BLaER1 treated with 17β-estradiol and CSF1 and Interleukin-3, amounts not matched to agents 10 nM and 100 nM (cell line): ENCODE data around the gene GLB1L2.
"Not testable (repeated sequence)": the region's sequence is repeated elsewhere in the genome, so short reads cannot be mapped to it uniquely, and the experiment has no call there.

ENCODE experiments used
- H3K27ac ChIP-seq, 11 experiments: shearing (Covaris generic); formaldehyde crosslinking; 2 replicates each; pipeline ENCODE4 v1.8.1; 2022
- H3K27me3 ChIP-seq, 11 experiments: shearing (Covaris generic); formaldehyde crosslinking; 2 replicates each; pipeline ENCODE4 v1.8.1; 2022
- H3K36me3 ChIP-seq, 11 experiments: shearing (Covaris generic); formaldehyde crosslinking; 2 replicates each; pipeline ENCODE4 v1.8.1; 2022
- H3K4me1 ChIP-seq, 10 experiments: shearing (Covaris generic); formaldehyde crosslinking; 2 replicates each; pipeline ENCODE4 v1.8.1; 2022
- H3K4me2 ChIP-seq, 11 experiments: shearing (Covaris generic); formaldehyde crosslinking; 2 replicates each; pipeline ENCODE4 v1.8.1; 2022
- H3K4me3 ChIP-seq, 10 experiments: shearing (Covaris generic); formaldehyde crosslinking; 2 replicates each; pipeline ENCODE4 v1.8.1; 2022
- H3K9ac ChIP-seq, 11 experiments: shearing (Covaris generic); formaldehyde crosslinking; 2 replicates each; pipeline ENCODE4 v1.8.1; 2022
- H3K9me3 ChIP-seq, 11 experiments: shearing (Covaris generic); formaldehyde crosslinking; replicated peaks in 1 of 11; 2 replicates each; pipeline ENCODE4 v1.8.1; 2022
- H4K20me1 ChIP-seq, 11 experiments: shearing (Covaris generic); formaldehyde crosslinking; 2 replicates each; pipeline ENCODE4 v1.8.1; 2022
- Cebpa-rat ChIP-seq, 11 experiments: shearing (Covaris generic); IDR thresholded peaks; 2 replicates each; pipeline ENCODE4 v1.8.1; 2022

GLB1L2 gene

GRCh38 chr11:134331354-134332188 lies at the start of gene GLB1L2:
Gene GLB1L2, plus strand, starts transcription at chr11:134331988. Its CDS starts 74 bp downstream, at chr11:134332062.
- H3K36me3 ChIP-seq = no peaks in the 10 kb centered on the region
- peak within 1 kb of the TSS; percentile 27 to 75 (median 61); a peak in 19 of 22 replicates for H3K9ac ChIP-seq
- no peaks in the 10 kb centered on the region for H3K9me3 ChIP-seq
- peaks cover 25 to 42% (median 39%) of the 10 kb centered on the region in 11 experiments for H3K27me3 ChIP-seq
- peak within 1 kb of the TSS; percentile 96 to 100 (median 99) for H3K4me2 ChIP-seq
- peaks cover 0 to 17% (median 0%) of the 10 kb centered on the region in 11 experiments; a peak in 6 of 22 replicates for H4K20me1 ChIP-seq
- H3K27ac ChIP-seq = peak within 1 kb of the TSS in 8 of 11 experiments; percentile 8 to 42 (median 28); a peak in 7 of 22 replicates
- H3K4me1 ChIP-seq = peaks cover 12 to 28% (median 18%) of the 10 kb centered on the region in 10 experiments
- TF ChIP-seq Cebpa-rat (IDR thresholded peaks at IDR 0.05) = no peak
- H3K4me3 ChIP-seq = peak within 1 kb of the TSS; percentile 52 to 74 (median 64)

GRCh38 chr11:134282121-134283045 lies 49.4 kb upstream of the GLB1L2 start:
- peaks cover under 1 to 9% (median 6%) of the 10 kb centered on the region in 10 experiments; a peak in 17 of 20 replicates for H3K4me1 ChIP-seq
- H3K4me2 ChIP-seq = no peak overlapping the region
- TF ChIP-seq Cebpa-rat (IDR thresholded peaks at IDR 0.05) = no peak
- H3K27ac ChIP-seq = no peak overlapping the region
- no peak overlapping the region for H3K9ac ChIP-seq
- peaks cover 24 to 35% (median 25%) of the 10 kb centered on the region in 11 experiments for H3K27me3 ChIP-seq
- peaks cover 6 to 13% (median 7%) of the 10 kb centered on the region in 11 experiments; a peak in 19 of 22 replicates for H3K9me3 ChIP-seq
- peaks cover 0 to 13% (median 6%) of the 10 kb centered on the region in 11 experiments; a peak in 11 of 22 replicates for H4K20me1 ChIP-seq
- H3K36me3 ChIP-seq = 0 out of 22 replicates have a peak, but pooled peaks cover 0 to 3% (median 0%) of the 10 kb centered on the region in 11 experiments
- no peak overlapping the region for H3K4me3 ChIP-seq

- Histone ChIP-seq H3K4me1 (no peaks in the 10 kb centered on the region), H3K4me2 (no peak overlapping the region), H3K9ac (no peak overlapping the region), H3K9me3 (peaks cover under 1 to 3% (median 1%) of the 10 kb centered on the region in 11 experiments; a peak in 17 of 22 replicates), H3K27ac (no peak overlapping the region), H3K36me3 (no peaks in the 10 kb centered on the region), H3K4me3 (no peak overlapping the region), H3K27me3 (peaks cover 11 to 22% (median 13%) of the 10 kb centered on the region in 11 experiments), H4K20me1 (peaks cover 0 to 7% (median 0%) of the 10 kb centered on the region in 11 experiments; a peak in 1 of 22 replicates)
- TF ChIP-seq Cebpa-rat (IDR thresholded peaks at IDR 0.05) = no peak
These were observed 48.1 kb upstream of the GLB1L2 start for GRCh38 chr11:134283461-134284230.

- not testable (repeated sequence) for H3K4me3 ChIP-seq, H3K4me1 ChIP-seq, H3K9ac ChIP-seq, H3K4me2 ChIP-seq, H3K9me3 ChIP-seq, H4K20me1 ChIP-seq, H3K27ac ChIP-seq, H3K36me3 ChIP-seq
- peaks cover 4 to 15% (median 6%) of the 10 kb centered on the region in 11 experiments; a peak in 20 of 22 replicates for H3K27me3 ChIP-seq
These were observed 47.4 kb upstream of the GLB1L2 start for GRCh38 chr11:134284349-134284748.

GRCh38 chr11:134287561-134287960 lies 44.2 kb upstream of the GLB1L2 start:
- Histone ChIP-seq H3K36me3 (no peaks in the 10 kb centered on the region), H3K9me3 (no peaks in the 10 kb centered on the region), H3K4me1 (peaks cover 0 to 16% (median 7%) of the 10 kb centered on the region in 10 experiments; a peak in 6 of 20 replicates), H4K20me1 (peaks cover 0 to 1% (median 0%) of the 10 kb centered on the region in 11 experiments; a peak in 1 of 22 replicates), H3K4me2 (no peak overlapping the region), H3K4me3 (no peak overlapping the region), H3K27ac (no peak overlapping the region), H3K9ac (no peak overlapping the region), H3K27me3 (no peaks in the 10 kb centered on the region)
- TF ChIP-seq Cebpa-rat (IDR thresholded peaks at IDR 0.05) = no peak

GRCh38 chr11:134288486-134288885 lies 43.3 kb upstream of the GLB1L2 start:
- no peak overlapping the region for H3K9ac ChIP-seq
- H3K36me3 ChIP-seq = no peaks in the 10 kb centered on the region
- H3K9me3 ChIP-seq = no peaks in the 10 kb centered on the region
- no peaks in the 10 kb centered on the region for H4K20me1 ChIP-seq
- H3K4me3 ChIP-seq = no peak overlapping the region
- no peak overlapping the region for H3K27ac ChIP-seq
- H3K4me1 ChIP-seq = peaks cover 0 to 16% (median 7%) of the 10 kb centered on the region in 10 experiments; a peak in 6 of 20 replicates
- no peaks in the 10 kb centered on the region for H3K27me3 ChIP-seq
- H3K4me2 ChIP-seq = no peak overlapping the region
- no peak for TF ChIP-seq Cebpa-rat (IDR thresholded peaks at IDR 0.05)

GRCh38 chr11:134289167-134289566 lies 42.6 kb upstream of the GLB1L2 start:
- TF ChIP-seq Cebpa-rat (IDR thresholded peaks at IDR 0.05) = no peak
- peaks cover 0 to 16% (median 7%) of the 10 kb centered on the region in 10 experiments; a peak in 6 of 20 replicates for H3K4me1 ChIP-seq
- no peak overlapping the region for H3K4me2 ChIP-seq
- H3K9me3 ChIP-seq = no peaks in the 10 kb centered on the region
- no peaks in the 10 kb centered on the region for H3K36me3 ChIP-seq
- no peak overlapping the region for H3K4me3 ChIP-seq
- H3K9ac ChIP-seq = no peak overlapping the region
- H3K27me3 ChIP-seq = no peaks in the 10 kb centered on the region
- no peak overlapping the region for H3K27ac ChIP-seq
- no peaks in the 10 kb centered on the region for H4K20me1 ChIP-seq

GRCh38 chr11:134289789-134290188 lies 42.0 kb upstream of the GLB1L2 start:
- H3K4me1 ChIP-seq = peaks cover 0 to 16% (median 7%) of the 10 kb centered on the region in 10 experiments; a peak in 6 of 20 replicates
- H4K20me1 ChIP-seq = no peaks in the 10 kb centered on the region
- H3K4me2 ChIP-seq = no peak overlapping the region
- H3K9ac ChIP-seq = no peak overlapping the region
- no peaks in the 10 kb centered on the region for H3K9me3 ChIP-seq
- H3K36me3 ChIP-seq = no peaks in the 10 kb centered on the region
- no peak for TF ChIP-seq Cebpa-rat (IDR thresholded peaks at IDR 0.05)
- H3K27ac ChIP-seq = no peak overlapping the region
- no peaks in the 10 kb centered on the region for H3K27me3 ChIP-seq
- no peak overlapping the region for H3K4me3 ChIP-seq
